OCI-LY7 (cell line): ENCODE measurements around the gene UBE3A.

Experiments
- EZH2phosphoT487 ChIP-seq: fragments of 200-600 bp; sonication (generic); IDR thresholded peaks from 2 replicates; pipeline ENCODE4 v1.6.1; 2018; ENCODE audit warnings: low read depth, borderline replicate concordance, mild to moderate bottlenecking, mixed run types, antibody characterized with exemption, low read length, moderate library complexity, mixed read lengths
- TF ChIP-seq, protein P1 (sequence below): fragments of 200-600 bp; sonication (generic); conservative IDR thresholded peaks from 2 replicates; pipeline ENCODE4 v1.5.1; 2014; ENCODE audit warnings: mild to moderate bottlenecking, antibody characterized with exemption, low read length, moderate library complexity, mixed read lengths

DNA sequence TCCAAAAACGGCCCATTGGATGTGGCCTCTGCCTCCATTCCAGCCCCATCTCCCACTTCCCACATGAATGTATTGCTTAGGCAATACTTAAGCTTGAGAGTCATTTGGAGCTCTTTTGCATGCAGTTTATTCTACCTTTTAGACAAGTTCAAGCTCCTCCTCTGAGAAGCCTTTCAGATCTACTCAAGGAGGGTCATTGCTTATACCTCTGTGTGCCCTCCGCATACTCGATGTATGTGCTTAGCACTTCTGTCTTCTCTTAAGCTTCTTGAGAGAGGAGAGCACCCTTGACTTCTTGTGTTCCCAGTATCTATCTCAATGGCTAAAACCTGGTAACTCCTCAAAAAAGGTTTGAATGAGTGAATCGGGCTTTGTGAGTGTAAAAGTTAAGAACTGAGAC is 6.6 kb upstream of the UBE3A start:
- TF ChIP-seq, protein P1, sequence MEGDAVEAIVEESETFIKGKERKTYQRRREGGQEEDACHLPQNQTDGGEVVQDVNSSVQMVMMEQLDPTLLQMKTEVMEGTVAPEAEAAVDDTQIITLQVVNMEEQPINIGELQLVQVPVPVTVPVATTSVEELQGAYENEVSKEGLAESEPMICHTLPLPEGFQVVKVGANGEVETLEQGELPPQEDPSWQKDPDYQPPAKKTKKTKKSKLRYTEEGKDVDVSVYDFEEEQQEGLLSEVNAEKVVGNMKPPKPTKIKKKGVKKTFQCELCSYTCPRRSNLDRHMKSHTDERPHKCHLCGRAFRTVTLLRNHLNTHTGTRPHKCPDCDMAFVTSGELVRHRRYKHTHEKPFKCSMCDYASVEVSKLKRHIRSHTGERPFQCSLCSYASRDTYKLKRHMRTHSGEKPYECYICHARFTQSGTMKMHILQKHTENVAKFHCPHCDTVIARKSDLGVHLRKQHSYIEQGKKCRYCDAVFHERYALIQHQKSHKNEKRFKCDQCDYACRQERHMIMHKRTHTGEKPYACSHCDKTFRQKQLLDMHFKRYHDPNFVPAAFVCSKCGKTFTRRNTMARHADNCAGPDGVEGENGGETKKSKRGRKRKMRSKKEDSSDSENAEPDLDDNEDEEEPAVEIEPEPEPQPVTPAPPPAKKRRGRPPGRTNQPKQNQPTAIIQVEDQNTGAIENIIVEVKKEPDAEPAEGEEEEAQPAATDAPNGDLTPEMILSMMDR, result no peak
- no peak for TF ChIP-seq EZH2phosphoT487
